ENCODE measurements around the gene DLEC1. TPM values are rescaled to one million over a fixed set of nuclear protein-coding genes. Genes with fewer than 3 reads are reported as not detected.

The DLEC1 gene
- total and polyA plus RNA-seq, 2 donors from 2014 or later, result 0.52 to 3.3 TPM

DNA sequence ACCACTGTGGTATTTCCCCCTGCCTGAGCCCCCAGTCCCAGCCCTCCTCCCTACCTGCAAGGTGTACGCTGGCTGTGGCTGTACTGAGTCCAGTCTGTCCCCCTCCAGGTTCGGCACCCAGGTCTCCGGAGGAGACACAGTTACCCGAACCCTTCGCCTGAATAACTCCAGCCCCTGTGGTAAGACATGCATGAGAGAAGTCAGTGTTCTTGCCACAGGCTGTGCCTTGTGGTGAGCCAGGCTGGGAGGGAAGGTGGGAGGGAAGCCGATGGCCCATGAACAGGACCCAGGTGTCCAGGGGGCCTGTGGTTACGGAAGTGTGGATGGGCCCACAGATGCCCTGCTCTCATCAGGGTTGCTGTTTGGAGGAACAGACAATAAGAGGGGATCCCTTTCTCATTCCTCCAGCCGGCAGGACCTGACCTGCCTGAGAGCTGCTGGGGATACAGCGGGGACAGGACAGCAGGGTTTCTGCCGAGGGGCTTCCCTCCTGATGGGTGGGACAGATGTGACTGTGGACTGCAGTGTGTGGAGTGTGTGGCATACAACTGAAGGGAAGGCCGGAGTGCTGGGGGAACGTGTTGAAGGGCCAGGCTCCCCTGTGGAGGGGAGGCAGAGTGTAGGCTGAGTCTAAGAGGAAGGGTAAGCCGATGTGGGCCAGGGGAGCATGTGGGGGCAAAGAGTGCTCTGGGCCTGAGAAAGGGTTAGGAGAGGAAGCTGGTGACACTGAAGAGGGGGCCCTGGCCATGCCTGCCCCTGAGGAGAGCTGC lies 76.1 kb downstream of the DLEC1 start:
- no peaks in the 10 kb centered on the region for H3K27me3 ChIP-seq (ENCODE audit: control insufficient read depth, insufficient read depth, low read length)
- TF ChIP-seq, protein P1, sequence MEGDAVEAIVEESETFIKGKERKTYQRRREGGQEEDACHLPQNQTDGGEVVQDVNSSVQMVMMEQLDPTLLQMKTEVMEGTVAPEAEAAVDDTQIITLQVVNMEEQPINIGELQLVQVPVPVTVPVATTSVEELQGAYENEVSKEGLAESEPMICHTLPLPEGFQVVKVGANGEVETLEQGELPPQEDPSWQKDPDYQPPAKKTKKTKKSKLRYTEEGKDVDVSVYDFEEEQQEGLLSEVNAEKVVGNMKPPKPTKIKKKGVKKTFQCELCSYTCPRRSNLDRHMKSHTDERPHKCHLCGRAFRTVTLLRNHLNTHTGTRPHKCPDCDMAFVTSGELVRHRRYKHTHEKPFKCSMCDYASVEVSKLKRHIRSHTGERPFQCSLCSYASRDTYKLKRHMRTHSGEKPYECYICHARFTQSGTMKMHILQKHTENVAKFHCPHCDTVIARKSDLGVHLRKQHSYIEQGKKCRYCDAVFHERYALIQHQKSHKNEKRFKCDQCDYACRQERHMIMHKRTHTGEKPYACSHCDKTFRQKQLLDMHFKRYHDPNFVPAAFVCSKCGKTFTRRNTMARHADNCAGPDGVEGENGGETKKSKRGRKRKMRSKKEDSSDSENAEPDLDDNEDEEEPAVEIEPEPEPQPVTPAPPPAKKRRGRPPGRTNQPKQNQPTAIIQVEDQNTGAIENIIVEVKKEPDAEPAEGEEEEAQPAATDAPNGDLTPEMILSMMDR (IDR thresholded peaks at IDR 0.05; ENCODE audit: borderline replicate concordance, extremely low read depth, insufficient read depth), result no peak
- no peak overlapping the region for H3K4me3 ChIP-seq (ENCODE audit: low read length in 3 of 3)
- peaks cover 0 to 4% (median 4%) of the 10 kb centered on the region in 3 donors for H3K36me3 ChIP-seq (ENCODE audit: control insufficient read depth in 2 of 3, insufficient read depth in 3 of 3, low read length in 3 of 3)
- intact Hi-C loops (cut with DNase I), result no loop called here
- no peaks in the 10 kb centered on the region for H3K9me3 ChIP-seq (ENCODE audit: control insufficient read depth in 2 of 3, insufficient read depth in 1 of 3, low read length in 3 of 3)
- no peak overlapping the region for H3K9ac ChIP-seq (ENCODE audit: low read length in 3 of 3)
- H3K4me1 ChIP-seq (ENCODE audit: control insufficient read depth in 2 of 3, insufficient read depth in 2 of 3, low read depth in 1 of 3, low read length in 3 of 3), result peaks cover 0 to 3% (median 0%) of the 10 kb centered on the region in 3 donors
- FAIRE-seq (no peak), DNase-seq (peak in 3 of 5 donors; percentile 8 to 22 (median 10))
- H3K27ac ChIP-seq (ENCODE audit: low read depth in 2 of 2, low read length in 2 of 2), result no peak overlapping the region

DNA sequence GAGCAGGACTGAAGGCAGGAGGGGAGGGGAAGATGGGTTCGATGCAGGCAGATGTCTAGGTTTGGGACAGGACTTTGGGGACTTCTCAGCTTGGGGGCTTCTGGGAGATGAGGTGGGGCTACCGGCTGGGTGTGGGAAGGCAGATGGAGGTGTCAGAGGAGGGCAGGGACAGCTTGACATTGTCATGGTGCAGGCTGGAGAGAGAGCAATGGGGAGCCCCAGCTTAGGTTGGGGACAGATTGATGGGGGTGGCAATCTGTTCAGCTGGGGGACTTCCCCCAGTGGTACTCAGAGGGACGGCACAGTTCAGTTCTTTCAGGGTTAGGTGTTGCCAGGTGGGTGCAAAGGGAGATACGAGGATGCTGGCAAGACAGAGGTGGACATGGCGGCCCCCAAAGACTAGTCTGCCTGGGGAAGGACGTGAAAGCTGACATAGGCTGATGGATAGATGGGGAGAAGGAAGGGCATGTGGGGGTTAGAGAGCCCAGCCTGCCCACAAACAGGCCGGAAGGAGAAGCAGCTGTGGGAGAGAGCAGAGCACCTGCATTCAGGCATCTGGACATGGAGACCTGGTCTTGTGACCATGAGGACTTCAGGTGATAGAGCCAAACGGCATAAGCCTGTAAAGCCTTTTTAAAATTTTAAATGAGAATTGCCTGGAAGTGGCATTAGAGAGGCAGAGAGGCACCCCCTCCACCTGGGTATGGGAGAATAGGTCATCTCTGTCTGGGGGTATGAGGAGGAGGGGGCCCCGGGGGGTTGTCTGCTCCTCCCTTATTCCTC lies 76.8 kb downstream of the DLEC1 start:
- Histone ChIP-seq H3K9ac (ENCODE audit: low read length in 3 of 3) (no peak overlapping the region), H3K27ac (ENCODE audit: low read depth in 2 of 2, low read length in 2 of 2) (no peak overlapping the region), H3K36me3 (ENCODE audit: control insufficient read depth in 2 of 3, insufficient read depth in 3 of 3, low read length in 3 of 3) (peaks cover 0 to 7% (median 4%) of the 10 kb centered on the region in 3 donors), H3K27me3 (ENCODE audit: control insufficient read depth, insufficient read depth, low read length) (no peaks in the 10 kb centered on the region), H3K4me1 (ENCODE audit: control insufficient read depth in 2 of 3, insufficient read depth in 2 of 3, low read depth in 1 of 3, low read length in 3 of 3) (peaks cover 0 to 6% (median 3%) of the 10 kb centered on the region in 3 donors), H3K4me3 (ENCODE audit: low read length in 3 of 3) (no peak overlapping the region), H3K9me3 (ENCODE audit: control insufficient read depth in 2 of 3, insufficient read depth in 1 of 3, low read length in 3 of 3) (no peaks in the 10 kb centered on the region)
- FAIRE-seq (no peak), DNase-seq (peak in 1 of 5 donors; percentile 32)
- intact Hi-C loops (cut with DNase I), result no loop called here
- TF ChIP-seq, protein P1 (IDR thresholded peaks at IDR 0.05; ENCODE audit: borderline replicate concordance, extremely low read depth, insufficient read depth), result no peak

DNA sequence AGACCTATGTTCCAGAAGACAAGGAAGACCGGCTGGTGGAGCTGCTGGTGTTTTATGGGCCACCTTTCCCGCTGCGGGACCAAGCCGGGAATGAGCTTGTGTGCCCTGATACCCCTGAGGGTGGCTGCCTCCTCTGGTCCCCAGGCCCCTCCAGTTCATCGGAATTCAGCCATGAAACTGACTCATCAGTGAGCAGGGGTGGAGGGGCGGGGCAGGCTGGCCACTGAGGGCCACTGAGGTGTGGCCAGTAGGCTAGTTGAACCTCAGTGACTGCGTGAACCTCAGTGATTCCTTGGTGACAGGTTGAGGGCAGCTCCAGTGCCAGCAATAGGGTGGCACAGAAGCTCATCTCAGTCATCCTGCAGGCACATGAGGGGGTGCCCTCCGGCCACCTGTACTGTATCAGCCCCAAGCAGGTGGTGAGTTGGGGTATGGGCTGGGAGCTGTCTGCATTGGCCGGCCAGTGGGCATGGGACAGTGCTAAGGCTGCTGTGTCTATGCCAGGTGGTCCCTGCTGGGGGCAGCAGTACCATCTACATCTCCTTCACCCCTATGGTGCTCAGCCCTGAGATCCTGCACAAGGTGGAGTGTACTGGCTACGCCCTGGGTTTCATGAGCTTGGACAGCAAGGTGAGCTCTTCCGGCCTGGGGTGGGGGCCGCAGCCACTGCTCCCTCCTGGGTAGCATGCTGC lies 77.6 kb downstream of the DLEC1 start:
- no peak for FAIRE-seq
- H3K4me1 ChIP-seq (ENCODE audit: control insufficient read depth in 2 of 3, insufficient read depth in 2 of 3, low read depth in 1 of 3, low read length in 3 of 3), result peaks cover 0 to 7% (median 5%) of the 10 kb centered on the region in 3 donors
- H3K4me3 ChIP-seq (ENCODE audit: low read length in 3 of 3), result no peak overlapping the region
- intact Hi-C loops (cut with DNase I), result no loop called here
- H3K27me3 ChIP-seq (ENCODE audit: control insufficient read depth, insufficient read depth, low read length), result no peaks in the 10 kb centered on the region
- DNase-seq, result peak in 2 of 5 donors; percentile 29 to 68
- no peak overlapping the region for H3K27ac ChIP-seq (ENCODE audit: low read depth in 2 of 2, low read length in 2 of 2)
- no peak overlapping the region for H3K9ac ChIP-seq (ENCODE audit: low read length in 3 of 3)
- no peaks in the 10 kb centered on the region for H3K9me3 ChIP-seq (ENCODE audit: control insufficient read depth in 2 of 3, insufficient read depth in 1 of 3, low read length in 3 of 3)
- peaks cover 0 to 7% (median 4%) of the 10 kb centered on the region in 3 donors for H3K36me3 ChIP-seq (ENCODE audit: control insufficient read depth in 2 of 3, insufficient read depth in 3 of 3, low read length in 3 of 3)
- TF ChIP-seq, protein P1 (IDR thresholded peaks at IDR 0.05; ENCODE audit: borderline replicate concordance, extremely low read depth, insufficient read depth), result no peak

Data from kidney (tissue), 14 donors.